Measurements from ENCODE around the gene DUSP7.

Gene DUSP7

DNA sequence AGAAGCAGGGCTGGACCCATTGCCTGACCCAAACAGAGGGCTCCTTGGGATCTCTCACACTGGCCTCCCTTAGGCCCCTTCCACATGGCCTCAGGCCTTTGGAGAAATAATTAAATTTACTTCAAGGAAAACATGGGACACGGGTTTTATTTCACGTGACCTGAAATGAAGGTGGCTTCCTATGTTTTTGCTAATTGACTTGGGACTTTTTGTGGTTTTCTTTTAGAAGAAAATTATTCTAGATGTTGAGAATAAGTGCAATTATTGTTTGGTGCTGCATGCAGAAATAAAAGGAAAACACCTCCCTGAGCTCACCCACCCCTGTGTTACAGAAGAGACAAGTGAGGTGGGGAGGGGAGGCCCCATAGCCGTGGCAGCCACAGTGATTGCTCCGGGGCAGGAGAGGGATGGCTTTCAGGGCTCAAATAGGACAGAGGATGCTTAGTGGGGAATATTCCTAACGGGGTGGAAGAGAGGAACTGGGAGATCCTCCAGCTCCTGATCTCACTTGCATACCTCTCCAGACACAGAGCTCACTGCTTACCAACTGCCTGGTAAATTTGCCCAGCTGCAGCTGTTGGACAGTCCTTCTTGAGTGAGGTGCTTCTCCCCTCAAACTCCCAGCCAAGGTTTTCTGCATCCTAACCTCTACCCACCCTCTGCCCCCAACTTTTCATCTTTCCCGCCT, 31.5 kb downstream of the DUSP7 start:
- DNase-seq = no peak

DNA sequence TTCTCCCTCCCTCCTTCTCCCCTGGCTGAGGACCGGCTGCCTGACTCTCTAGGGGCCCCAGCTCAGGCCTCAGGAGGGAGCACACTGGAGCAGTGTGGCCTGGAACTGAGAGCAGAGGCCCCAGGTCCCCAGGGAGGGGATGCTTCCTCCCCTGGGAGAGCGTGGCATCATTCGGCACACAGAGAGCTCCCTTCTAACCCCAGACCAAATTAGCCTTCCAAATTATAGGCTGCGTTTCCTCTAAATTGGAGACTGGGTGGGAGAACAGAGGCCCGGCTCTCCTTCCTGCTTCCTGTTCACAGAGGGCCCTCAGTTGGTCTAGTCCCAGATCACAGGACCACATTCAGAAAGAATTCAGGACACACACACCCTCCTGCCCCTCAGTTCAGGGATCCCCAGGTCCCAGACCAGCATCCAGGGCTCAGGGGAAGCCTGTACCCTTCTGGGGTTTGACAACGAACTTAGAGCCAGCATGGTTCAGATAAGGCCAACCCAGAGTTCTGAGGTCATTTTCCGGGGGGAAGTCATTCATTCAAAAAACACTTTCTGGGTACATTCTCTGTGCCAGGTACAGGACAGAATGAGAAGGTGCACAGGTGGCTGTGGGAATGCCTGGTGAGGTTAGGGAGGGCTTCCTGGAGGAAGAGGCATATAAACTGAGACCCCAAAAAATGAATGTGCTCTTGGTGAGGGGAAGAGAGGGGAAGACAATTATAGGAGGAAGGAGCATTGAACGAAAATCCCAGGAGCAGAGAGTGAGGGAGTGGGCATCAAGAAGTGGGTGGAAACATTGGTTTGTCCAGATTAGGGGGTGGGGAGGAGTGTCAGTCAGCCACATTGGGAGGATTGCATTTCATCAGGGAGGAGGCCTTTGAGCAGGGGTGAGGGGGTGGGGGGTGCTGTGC, 32.3 kb downstream of the DUSP7 start:
- no peak for DNase-seq

DNA sequence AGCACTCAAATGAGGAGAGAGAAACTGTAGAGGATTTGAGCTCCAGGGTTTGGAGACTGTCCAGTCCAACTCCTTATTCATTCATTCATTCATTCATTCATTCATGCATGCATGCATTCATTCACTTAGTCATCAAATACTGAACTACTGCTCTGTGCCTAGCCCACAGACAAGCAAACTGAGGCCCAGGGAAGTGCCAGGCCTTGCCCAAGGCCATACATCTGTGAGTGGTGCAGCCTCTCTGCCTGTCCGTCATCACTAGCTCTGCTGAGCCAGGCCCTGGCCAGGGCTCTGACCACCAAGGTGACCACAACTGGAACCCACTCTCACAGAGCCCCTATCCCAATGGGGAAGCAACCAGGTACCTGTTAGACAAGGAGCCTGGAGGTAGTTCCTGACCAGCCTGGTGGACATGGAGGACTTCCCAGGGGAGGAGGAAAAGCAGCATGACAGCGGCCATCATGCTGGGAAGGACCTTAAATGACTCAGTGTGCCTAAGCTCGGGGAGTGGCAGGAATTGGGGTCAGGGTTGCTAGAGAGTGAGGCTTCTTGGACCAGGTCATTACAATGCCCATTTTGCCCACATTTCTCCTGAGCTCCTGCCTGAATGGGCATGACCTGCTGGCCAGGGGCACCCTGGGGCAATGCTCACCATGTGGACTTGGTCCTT, 33.1 kb downstream of the DUSP7 start:
- DNase-seq = no peak

DNA sequence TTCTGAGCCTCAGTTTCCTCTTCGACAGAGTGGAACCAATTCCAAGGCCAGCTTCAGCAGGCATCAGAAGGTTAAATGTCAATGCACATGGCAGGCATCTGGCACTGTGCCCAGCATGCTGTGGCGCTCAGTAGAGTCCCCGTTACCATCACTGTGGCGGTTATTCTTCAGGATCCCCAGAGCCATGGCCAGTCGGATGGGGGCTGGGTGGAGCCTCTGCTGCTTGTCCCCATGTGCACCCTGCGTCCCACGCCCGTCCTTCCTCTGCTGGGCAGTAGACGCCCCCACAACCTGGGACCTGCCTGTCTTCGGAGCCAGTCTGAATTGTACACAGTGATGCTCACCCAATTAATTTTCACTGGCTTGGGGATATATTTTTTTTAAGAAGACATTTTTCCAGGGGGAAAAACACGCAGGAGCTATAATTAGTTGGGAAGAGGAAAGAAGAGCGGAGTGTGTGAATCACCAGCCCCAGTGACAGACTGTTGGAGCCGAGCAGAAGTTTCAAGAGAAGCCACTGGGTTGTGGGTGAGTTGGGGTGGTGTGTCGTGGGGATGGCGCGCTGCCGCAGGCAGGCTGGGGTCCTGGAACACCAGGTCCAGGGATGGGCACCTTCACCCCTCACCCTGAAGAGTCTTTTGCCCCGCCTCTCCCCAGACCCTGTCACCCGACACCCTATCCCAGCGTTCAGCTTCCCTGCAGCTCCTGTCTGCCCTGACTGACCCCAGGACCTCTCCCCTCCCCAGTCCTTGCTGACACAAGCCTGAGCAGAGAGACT, 33.9 kb downstream of the DUSP7 start:
- DNase-seq = no peak

GRCh38 chr3:52021489-52022268, 34.7 kb downstream of the DUSP7 start:
- DNase-seq = no peak

- no peak for DNase-seq
These were observed 35.6 kb downstream of the DUSP7 start for GRCh38 chr3:52020796-52021195.

- DNase-seq = no peak
These were observed 36.9 kb downstream of the DUSP7 start for GRCh38 chr3:52019352-52020080.

DNA sequence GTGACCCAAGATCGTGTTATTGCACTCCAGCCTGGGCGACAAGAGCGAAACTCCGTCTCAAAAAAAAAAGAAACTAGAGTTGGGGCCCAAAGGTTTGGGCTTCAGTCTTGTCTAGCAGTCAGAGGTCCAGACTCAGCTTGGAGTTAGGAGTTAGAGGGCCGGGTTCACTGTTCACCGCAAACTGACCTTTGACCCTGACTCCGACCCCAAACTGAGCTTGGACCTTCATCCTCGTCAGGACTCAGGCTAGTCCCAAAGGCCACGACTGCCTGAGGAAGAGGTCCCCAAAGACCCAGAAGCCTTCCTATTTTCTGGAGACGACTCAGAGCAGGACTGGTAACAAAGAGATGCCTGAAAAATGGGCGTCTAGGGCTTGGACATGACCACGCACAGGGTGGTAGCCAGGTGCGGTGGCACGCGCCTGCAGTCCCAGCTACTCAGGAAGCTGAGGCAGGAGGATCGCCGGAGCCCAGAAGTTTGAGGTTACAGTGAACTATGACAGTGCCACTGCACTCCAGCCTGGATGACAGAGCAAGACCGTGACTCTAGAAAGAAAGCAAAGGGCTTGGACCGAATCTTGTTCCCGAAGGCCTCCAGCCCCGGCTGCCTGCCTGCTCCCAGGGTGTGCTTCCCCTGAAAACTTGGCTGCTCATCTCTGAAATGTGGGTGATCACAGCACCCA, 37.9 kb downstream of the DUSP7 start:
- no peak for DNase-seq

- DNase-seq = no peak
These were observed 38.8 kb downstream of the DUSP7 start for GRCh38 chr3:52017586-52017985.

DNA sequence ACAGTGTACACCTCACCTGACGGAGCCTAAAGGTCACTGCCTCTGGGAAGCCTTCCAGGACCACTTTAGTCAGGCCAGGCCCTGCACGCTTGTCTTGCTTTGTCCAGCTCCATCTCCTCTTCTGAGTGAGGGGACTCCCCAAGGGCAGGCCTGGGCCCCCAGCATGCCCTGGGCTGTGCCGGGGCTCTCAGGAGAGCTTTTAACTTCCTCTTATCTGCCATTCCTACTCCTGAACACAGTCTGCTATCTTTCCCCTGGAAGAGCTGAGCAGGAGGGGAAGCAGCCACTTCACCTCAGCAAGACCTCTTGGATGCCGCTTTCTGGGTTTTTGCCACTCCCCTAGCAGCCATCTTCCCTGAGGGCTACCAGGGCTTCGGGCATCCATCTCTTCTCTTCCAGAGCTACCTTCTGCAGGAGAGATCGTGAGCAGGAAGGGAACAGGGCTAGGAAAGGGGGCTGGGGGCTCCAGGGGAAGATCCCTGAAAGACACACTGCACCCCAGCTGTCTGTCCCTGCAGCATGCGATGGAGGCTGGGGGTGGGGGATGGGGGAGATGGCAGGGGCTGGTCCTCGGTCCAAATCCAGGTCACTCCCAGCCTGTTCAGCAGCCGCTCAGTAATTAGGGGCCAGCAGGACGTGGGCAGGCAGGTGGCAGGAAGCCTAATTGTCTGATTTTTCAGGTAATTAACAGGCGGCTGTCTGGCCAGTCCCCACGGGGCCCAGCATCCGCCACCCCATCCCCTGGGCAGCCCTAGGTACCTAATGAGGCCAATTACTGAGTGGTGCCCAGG, 40.7 kb downstream of the DUSP7 start:
- DNase-seq = no peak

DNA sequence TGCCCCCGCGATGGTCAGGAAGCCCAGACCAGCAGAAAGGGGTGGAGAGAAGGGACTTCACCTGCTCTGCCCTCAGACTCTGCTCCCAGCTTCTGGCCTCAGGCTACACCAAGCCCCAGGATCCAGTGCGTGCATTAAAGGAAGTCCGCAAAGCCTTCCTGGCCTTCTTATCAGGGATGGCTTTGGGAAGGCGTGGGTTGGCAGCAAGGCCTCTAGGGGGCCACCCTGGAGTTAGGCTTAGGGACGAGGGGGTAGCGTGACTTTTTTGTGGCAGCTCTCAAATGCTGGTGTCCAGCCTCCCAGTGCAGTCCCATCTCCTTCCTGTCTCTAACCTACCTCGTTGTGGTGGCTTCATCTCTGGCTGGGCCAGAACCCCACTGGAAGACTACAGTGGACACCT, 41.8 kb downstream of the DUSP7 start:
- no peak for DNase-seq

DNA sequence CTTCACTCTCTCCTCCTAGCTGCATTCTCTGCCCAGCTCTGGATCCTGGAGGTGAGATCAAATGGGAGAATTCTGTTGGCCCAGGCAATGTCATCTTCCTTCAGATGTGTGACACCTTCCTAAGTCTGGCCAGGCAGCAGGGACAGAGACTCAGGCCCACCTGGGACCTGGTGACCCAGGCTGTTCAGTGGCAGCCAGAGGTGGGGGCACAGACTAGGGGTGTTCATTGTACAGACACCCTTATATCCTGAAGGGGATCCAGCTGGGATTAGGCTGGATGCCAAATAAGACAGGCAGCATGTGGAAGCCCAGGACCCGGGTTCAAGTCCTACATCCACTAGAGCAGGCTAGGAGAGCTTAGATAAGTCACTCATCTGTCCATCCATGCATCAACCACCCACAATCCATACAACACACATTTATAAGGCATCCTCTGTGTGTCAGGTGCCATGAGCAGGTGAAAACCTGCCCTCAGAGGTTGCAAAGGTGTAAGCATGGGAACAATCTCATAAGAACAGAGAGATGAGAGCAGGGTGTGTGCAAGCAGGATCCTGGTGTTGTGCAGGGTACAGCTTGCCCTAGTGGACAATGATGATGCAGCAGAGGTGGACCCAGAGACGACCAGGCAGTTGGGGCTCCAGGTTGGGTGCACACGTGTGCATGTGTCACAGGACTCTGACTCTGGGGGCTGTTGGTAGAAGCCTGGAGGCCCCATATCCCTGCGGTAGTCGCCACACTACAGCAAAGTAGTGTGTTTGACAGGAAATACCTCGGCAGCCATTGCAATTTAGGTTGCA, 42.4 kb downstream of the DUSP7 start:
- no peak for DNase-seq

DNA sequence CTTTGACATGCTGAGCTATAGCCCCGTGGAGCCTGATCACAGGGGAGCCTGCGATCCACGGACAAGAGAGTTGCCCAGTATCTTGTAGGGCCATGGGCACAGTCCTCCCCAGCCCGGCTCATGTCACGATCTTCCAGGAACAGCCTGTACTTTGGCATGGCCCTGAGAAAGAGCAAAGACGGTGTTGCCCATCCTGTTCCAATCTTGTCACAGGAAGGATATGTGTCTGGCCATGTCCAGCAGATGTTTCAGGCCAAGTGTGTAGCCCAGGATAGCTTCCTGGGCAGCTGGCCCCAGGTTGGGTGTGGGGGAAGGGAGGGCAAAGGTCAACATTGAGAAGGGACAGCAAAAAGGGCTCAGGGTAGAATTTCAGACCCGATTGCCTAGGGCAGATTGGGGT, 43.7 kb downstream of the DUSP7 start:
- DNase-seq = no peak

DNA sequence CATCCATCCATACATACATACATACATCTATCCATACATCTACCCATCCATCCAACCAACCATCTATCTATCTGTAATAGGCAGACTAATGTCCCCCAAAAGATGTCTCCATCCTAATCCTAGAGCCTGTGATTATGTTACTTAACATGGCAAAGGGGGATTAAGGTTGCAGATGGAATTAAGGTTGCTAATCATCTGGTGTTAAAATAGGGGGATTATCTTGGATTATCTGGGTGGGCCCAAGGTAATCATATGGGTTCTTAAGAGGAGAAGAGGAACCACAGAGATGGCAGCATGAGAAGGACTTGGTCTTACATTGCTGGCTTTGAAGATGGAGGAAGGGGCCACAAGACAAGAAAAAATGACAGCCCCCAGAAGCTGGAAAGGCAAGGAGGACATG, 45.9 kb downstream of the DUSP7 start:
- DNase-seq = no peak

GRCh38 chr3:52007291-52007690, 49.1 kb downstream of the DUSP7 start:
- DNase-seq = no peak

DNA sequence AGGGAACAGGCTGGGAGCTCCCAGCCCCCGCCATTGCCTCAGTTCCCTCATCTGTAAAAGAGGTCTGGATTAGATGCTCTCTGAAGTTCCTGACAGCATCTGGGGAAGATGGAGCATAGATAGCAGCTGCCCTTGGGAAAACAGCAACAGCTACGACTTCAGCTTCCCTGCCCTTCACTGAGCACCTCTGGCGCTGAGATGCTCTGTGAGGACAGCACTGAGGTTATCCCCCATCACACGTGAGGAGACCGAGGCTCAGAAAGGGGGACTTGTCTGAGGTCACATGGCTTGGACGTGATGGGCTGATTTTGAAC, 49.6 kb downstream of the DUSP7 start:
- DNase-seq = no peak

DNA sequence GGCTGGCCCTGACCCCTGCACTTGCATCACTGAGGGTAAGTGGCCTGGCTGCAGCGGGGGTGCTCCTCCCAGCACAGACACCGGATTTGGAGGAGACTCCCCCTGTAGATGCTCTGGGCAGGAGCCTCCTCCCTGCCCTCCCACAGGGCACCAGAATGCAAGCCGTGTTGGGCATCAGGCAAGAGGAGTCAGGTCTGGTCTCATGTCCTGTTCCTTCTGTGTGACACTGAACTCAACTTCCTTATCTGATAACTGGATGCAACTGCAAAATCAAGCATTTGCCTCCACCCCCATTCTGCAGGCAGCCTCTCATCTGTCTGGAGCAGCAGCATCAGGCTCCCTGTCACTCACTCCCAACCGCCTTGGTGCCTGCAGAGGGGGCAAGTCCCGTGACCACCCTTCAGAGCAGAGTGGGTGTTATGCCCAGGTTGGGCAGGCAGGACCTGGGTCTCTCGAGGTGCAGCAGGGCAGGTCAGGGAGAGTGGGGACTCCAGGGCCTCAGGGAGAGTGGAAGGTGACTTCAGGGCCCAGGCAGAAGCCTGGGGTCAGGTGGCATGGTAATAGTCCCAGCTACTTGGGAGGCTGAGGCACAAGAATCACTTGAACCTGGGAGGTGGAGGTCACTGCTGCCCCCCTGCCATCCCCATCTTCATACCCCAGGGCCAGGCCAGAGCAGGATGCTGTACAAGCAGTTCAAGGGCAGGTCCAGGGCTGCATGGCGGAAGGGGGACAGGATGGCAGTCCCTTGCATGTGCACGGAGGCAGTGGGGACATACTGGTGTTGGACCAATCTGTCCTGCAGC, 50.2 kb downstream of the DUSP7 start:
- DNase-seq = no peak

DNA sequence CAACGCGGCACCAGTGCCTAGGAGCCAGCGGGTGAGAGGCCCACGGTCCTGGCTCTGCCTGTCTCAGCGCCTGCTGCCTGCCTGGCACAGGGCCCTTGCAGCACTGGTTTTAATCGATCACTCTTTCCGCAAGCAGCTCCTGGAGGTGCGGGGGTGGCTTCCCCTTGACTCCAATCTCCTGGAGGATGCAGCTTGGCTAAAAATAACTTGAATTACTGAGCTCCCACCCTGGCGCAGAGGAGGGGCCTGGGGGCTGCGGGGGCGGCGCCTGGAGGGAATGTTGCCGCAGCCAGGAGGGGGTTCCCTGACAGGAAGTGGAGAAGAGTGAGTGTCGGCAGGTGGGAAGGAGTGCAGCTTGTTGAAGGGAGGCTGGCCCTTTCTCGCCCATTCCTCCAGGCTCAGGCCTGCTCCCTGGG, 50.8 kb downstream of the DUSP7 start:
- no peak for DNase-seq
